Measurements from ENCODE around the gene ZNF600.
A peak's percentile ranks its signal among the peaks of the same experiment; 100 is the strongest.
"Not testable (repeated sequence)": the region's sequence is repeated elsewhere in the genome, so short reads cannot be mapped to it uniquely, and the experiment has no call there.

ZNF600 gene

DNA sequence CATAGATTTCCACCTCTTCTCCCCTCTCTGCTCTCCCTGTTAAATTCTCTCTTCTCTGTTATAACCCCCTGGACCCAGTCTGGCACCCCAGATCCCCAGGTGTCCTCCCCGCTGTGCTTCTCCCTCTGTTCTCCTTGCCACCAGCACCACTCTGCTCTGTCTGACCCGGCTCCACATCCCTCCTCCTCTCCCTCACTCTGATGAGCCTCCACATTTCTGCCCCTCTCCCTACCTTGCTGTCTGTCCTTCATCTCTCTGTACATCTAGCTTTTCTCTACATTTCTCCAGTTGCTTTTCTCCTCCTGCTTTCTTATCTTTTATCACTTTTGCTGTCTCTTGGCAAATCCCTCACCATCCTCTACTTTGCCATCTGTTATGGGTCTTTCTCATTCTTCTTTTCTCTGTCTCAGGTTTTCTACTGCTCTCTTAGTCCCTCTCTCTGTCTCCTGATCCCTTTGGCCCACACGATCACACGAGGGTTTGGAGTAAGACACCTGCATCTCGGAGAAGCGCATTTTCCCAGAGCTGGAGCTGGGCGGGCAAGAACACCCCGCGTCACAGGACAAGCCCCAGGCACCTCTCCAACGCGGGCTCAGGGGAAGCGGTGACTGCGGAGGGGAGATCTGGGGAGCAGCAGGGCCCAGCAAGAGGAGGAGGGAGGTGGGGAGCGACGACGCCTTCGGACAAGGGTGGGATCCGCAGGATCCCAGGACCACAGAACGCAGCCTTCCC lies 34.0 kb upstream of the ZNF600 start:
- peak overlapping the region; percentile 87 for H3K4me2 ChIP-seq (ENCODE audit: low read length)
- H3K79me2 ChIP-seq (ENCODE audit: low read length), result peaks cover 12% of the 10 kb centered on the region
- not testable (repeated sequence) for H3K27ac ChIP-seq (ENCODE audit: low read length); H3K4me1 ChIP-seq (ENCODE audit: low read length); H4K20me1 ChIP-seq (ENCODE audit: insufficient read depth, low read length); H3K9me3 ChIP-seq (ENCODE audit: insufficient read depth, low read length); H2AFZ ChIP-seq (ENCODE audit: low read depth, low read length); H3K27me3 ChIP-seq (ENCODE audit: low read depth, low read length)
- peaks cover 15% of the 10 kb centered on the region for H3K36me3 ChIP-seq (replicated peaks; ENCODE audit: low read depth, low read length)
- H3K9ac ChIP-seq (ENCODE audit: low read length), result peak overlapping the region; percentile 76
- peak overlapping the region; percentile 86 for H3K4me3 ChIP-seq (ENCODE audit: low read length)

DNA sequence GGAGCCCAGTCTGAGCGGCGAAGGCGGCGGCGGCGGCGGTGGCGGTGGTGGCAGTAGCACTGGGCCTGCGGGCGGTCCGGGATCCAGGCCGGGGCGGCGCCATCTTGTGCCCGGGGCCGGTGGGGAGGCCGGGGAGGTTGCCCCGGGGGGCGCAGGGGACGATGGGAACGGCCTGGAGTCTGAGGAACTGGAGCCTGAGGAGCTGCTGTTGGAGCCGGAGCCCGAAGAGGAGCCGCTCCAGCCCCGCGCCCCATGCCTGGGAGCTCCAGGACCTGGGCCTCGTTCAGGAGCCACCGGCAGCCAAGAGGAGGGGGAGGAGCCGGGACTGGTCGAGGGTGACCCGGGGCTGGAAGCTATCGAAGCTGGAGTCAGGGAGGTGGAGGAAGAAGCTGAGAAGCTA lies 23.2 kb upstream of the ZNF600 start:
- Histone ChIP-seq H3K36me3 (replicated peaks; ENCODE audit: low read depth, low read length) (peaks cover 69% of the 10 kb centered on the region), H3K9me3 (ENCODE audit: insufficient read depth, low read length) (0 out of 2 replicates have a peak, but pooled peaks cover 4% of the 10 kb centered on the region), H3K4me3 (ENCODE audit: low read length) (no peak overlapping the region), H3K79me2 (ENCODE audit: low read length) (no peaks in the 10 kb centered on the region), H3K9ac (ENCODE audit: low read length) (no peak overlapping the region), H3K27ac (ENCODE audit: low read length) (no peak overlapping the region), H4K20me1 (ENCODE audit: insufficient read depth, low read length) (no peaks in the 10 kb centered on the region), H3K27me3 (ENCODE audit: low read depth, low read length) (no peaks in the 10 kb centered on the region), H2AFZ (ENCODE audit: low read depth, low read length) (no peak overlapping the region), H3K4me2 (ENCODE audit: low read length) (no peak overlapping the region), H3K4me1 (ENCODE audit: low read length) (no peaks in the 10 kb centered on the region)
- TF ChIP-seq CTCF (IDR thresholded peaks at IDR 0.05; ENCODE audit: low read depth, low read length), result no peak
- TF ChIP-seq EZH2phosphoT487 (IDR thresholded peaks at IDR 0.05; ENCODE audit: low read depth), result no peak

DNA sequence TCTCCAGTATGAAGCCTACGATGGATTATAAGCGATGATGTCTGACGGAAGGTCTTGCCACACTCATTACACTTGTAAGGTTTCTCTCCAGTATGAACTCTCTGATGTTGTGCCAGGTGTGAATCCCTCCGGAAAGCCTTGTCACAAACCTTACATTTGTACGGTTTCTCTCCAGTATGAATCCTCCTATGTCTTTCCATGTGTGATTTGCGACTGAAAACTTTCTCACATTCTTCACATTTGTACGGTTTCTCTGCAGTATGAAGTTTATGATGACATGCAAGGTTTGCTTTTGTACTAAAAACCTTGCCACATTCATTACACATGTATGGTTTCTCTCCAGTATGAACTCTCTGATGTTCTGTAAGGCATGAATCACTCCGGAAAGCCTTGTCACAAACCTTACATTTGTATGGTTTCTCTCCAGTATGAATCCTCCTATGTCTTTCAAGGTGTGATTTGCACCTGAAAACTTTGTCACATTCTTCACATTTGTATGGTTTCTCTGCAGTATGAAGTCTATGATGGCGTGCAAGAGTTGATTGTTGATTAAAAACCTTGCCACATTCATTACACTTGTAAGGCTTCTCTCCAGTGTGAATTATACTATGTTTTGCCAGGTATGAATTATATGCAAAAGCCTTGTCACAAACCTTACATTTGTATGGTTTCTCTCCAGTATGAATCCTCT lies 13.5 kb upstream of the ZNF600 start:
- H3K79me2 ChIP-seq (ENCODE audit: low read length); H3K4me3 ChIP-seq (ENCODE audit: low read length); H3K9ac ChIP-seq (ENCODE audit: low read length); H3K4me1 ChIP-seq (ENCODE audit: low read length); H2AFZ ChIP-seq (ENCODE audit: low read depth, low read length); H4K20me1 ChIP-seq (ENCODE audit: insufficient read depth, low read length); H3K4me2 ChIP-seq (ENCODE audit: low read length); H3K27me3 ChIP-seq (ENCODE audit: low read depth, low read length); H3K27ac ChIP-seq (ENCODE audit: low read length): not testable (repeated sequence)
- H3K9me3 ChIP-seq (ENCODE audit: insufficient read depth, low read length), result peaks cover 61% of the 10 kb centered on the region
- H3K36me3 ChIP-seq (replicated peaks; ENCODE audit: low read depth, low read length), result peaks cover 80% of the 10 kb centered on the region

DNA sequence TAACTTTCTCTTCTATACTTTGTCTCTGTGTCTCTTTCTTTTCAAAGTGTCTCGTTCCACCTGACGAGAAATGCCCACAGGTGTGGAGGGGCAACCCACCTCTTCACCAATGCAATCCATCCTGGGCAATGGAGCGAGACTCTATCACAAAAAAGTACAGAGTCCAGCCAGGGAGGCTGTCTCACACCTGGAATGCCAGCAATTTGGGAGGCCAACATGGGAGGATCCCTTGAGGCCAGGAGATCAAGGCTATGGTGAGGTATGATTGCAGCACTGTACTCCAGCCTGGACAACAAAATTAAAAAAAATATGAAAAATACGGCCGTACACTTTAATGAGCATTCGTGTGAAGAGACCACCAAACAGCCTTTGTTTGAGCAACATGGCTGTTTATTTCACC lies 2.8 kb upstream of the ZNF600 start:
- Histone ChIP-seq H3K4me1 (ENCODE audit: low read length) (no peaks in the 10 kb centered on the region), H3K36me3 (replicated peaks; ENCODE audit: low read depth, low read length) (peaks cover 3% of the 10 kb centered on the region), H3K4me3 (ENCODE audit: low read length) (no peak overlapping the region), H3K9me3 (ENCODE audit: insufficient read depth, low read length) (0 out of 2 replicates have a peak, but pooled peaks cover 2% of the 10 kb centered on the region), H2AFZ (ENCODE audit: low read depth, low read length) (no peak overlapping the region), H3K9ac (ENCODE audit: low read length) (no peak overlapping the region), H3K79me2 (ENCODE audit: low read length) (peaks cover 10% of the 10 kb centered on the region; the same call in 1 of the 2 replicates), H3K27ac (ENCODE audit: low read length) (no peak overlapping the region), H3K4me2 (ENCODE audit: low read length) (no peak overlapping the region), H4K20me1 (ENCODE audit: insufficient read depth, low read length) (no peaks in the 10 kb centered on the region), H3K27me3 (ENCODE audit: low read depth, low read length) (no peaks in the 10 kb centered on the region)
- TF ChIP-seq EZH2phosphoT487 (IDR thresholded peaks at IDR 0.05; ENCODE audit: low read depth) (no peak), CTCF (IDR thresholded peaks at IDR 0.05; ENCODE audit: low read depth, low read length) (no peak)

- Histone ChIP-seq H2AFZ (ENCODE audit: low read depth, low read length) (peak overlapping the region; percentile 90; the same call in 1 of the 2 replicates), H3K4me2 (ENCODE audit: low read length) (peak overlapping the region; percentile 66), H3K4me3 (ENCODE audit: low read length) (peak overlapping the region; percentile 86), H3K79me2 (ENCODE audit: low read length) (peaks cover 10% of the 10 kb centered on the region; the same call in 1 of the 2 replicates), H3K9ac (ENCODE audit: low read length) (peak overlapping the region; percentile 81), H3K9me3 (ENCODE audit: insufficient read depth, low read length) (no peaks in the 10 kb centered on the region), H3K27ac (ENCODE audit: low read length) (no peak overlapping the region), H3K36me3 (replicated peaks; ENCODE audit: low read depth, low read length) (no peaks in the 10 kb centered on the region), H3K4me1 (ENCODE audit: low read length) (no peaks in the 10 kb centered on the region), H3K27me3 (ENCODE audit: low read depth, low read length) (no peaks in the 10 kb centered on the region), H4K20me1 (ENCODE audit: insufficient read depth, low read length) (no peaks in the 10 kb centered on the region)
- no peak for TF ChIP-seq CTCF (IDR thresholded peaks at IDR 0.05; ENCODE audit: low read depth, low read length)
- no peak for TF ChIP-seq EZH2phosphoT487 (IDR thresholded peaks at IDR 0.05; ENCODE audit: low read depth)
Measured at GRCh38 chr19:52786078-52786463, 520 bp downstream of the ZNF600 start.
